HG03064 (cell line): ENCODE measurements around the gene SUN2.

Experiments
- ATAC-seq: cut with Tn5 transposase; IDR thresholded peaks from one replicate; pipeline ENCODE4 v1.9.1; 2021; ENCODE audit warnings: low read depth; ENCODE audit not compliant: unreplicated experiment

SUN2 gene

DNA sequence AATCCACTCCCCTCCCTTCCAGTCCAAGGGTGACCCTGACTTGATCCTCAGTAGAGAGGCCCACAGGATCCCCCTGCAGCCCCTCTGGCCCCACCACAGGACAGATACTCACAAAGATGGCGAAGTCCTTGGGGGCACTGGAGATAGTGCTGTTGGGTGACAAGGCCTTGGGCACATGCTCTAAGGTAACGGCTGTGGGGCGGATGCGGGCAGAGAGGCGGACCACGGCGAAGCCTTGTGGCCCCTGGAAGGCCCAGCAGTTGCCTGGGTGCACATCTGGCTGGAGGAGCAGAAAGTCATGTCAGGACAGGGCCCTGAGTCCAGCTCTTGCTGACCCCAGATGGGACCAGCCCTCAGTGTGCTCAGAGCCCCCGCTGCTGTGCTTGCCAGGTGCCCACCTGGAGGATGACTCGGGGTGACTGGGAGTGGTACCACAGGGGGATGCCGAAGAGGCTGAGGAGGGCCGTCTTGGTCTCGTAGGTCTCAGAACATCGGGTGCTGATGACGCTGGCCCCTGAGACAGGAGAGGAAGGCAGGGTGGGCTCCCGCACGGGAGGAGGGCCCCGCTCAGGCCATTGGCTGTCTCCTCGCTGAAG is 17.2 kb downstream of the SUN2 start:
- no peak for ATAC-seq

- no peak for ATAC-seq
These were observed 18.3 kb downstream of the SUN2 start for GRCh38 chr22:38737302-38738060.

GRCh38 chr22:38736257-38736570 is 19.6 kb downstream of the SUN2 start:
- ATAC-seq = no peak

- no peak for ATAC-seq
These were observed 20.1 kb downstream of the SUN2 start for GRCh38 chr22:38735465-38736256.

- no peak for ATAC-seq
These were observed 20.7 kb downstream of the SUN2 start for GRCh38 chr22:38735126-38735464.

DNA sequence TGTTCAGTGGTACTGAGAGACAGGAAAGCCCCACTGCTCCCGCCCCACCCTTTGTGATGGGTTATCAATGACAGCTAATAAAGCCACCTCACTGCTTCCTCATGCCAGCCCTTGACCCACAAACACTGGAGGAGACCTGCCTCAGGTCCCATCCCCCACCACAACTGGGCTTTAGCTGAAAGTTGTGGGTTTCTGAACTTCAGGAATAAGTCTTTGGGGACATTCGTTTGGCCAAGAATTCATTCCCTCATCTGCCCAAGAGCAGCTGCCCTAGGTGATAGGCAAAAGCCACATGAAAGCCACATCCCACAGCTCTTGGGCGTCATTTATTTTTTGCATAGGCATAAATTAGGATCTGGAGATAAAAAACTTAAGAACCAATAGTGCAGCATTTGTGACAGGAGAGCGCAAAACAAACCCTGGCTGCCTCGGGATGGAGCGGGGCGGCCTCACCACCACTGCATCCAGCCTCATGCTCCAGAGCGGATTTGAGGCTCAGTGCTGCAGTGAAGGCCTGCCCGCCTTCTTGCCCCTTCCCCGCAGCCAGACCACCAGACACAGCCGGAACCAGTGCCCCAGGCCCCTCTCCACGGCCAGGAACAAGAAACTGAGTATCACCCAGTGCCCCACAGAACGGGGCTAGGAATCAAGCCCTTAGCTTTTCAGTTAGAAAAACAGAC is 21.2 kb downstream of the SUN2 start:
- no peak for ATAC-seq

GRCh38 chr22:38733724-38734381 is 21.9 kb downstream of the SUN2 start:
- ATAC-seq = no peak

- ATAC-seq = no peak
These were observed 22.5 kb downstream of the SUN2 start for GRCh38 chr22:38733329-38733723.

DNA sequence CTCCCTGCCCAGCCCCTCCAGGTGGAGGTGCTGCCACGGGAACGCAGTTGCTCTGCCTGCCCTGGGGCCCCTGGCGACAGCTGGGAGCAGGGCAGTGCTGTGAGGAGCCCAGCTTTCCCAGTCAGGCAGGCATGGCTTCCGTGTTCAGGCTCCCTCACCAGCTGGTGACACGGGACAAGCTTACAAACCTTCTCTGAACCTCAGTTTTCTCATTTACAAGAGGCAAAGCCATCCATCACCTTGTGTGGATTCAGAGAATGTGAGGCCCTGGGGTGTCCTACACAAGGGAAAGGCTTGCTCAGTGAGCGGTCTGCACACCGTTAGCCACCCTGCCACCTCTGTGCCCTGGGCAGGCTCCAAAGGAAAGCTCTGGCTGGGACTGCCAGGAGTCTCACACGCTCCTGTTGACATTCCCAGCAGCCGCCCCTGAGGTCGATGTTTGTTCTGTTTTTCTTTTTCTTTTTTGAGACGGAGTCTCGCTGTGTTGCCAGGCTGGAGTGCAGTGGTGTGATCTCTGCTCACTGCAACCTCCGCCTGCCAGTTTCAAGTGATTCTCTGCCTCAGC is 23.5 kb downstream of the SUN2 start:
- no peak for ATAC-seq

DNA sequence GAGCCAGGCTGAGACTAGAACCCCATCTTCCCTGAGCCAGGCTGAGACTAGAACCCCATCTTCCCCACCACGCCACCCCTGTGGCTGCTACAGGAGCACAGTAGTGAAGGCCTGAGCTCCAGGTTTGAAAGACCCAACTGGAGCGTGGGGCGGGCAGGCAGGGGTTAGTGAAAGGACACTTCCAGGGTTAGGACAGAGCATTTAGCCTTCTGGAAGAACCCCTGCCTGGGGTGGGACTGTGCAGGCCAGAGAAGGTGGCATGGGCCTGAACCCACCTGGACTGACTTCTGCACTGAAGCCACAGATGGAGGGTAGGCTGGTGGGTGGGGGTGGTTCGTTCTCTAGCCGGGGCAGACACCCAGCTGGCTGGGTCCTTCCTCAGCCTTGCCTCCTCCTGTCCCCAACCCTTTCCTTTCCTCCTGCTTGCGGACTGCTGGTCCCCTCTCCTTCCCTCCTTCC is 24.1 kb downstream of the SUN2 start:
- no peak for ATAC-seq

- ATAC-seq = no peak
These were observed 25.4 kb downstream of the SUN2 start for GRCh38 chr22:38730411-38730871.

- ATAC-seq = no peak
These were observed 25.9 kb downstream of the SUN2 start for GRCh38 chr22:38729946-38730345.

DNA sequence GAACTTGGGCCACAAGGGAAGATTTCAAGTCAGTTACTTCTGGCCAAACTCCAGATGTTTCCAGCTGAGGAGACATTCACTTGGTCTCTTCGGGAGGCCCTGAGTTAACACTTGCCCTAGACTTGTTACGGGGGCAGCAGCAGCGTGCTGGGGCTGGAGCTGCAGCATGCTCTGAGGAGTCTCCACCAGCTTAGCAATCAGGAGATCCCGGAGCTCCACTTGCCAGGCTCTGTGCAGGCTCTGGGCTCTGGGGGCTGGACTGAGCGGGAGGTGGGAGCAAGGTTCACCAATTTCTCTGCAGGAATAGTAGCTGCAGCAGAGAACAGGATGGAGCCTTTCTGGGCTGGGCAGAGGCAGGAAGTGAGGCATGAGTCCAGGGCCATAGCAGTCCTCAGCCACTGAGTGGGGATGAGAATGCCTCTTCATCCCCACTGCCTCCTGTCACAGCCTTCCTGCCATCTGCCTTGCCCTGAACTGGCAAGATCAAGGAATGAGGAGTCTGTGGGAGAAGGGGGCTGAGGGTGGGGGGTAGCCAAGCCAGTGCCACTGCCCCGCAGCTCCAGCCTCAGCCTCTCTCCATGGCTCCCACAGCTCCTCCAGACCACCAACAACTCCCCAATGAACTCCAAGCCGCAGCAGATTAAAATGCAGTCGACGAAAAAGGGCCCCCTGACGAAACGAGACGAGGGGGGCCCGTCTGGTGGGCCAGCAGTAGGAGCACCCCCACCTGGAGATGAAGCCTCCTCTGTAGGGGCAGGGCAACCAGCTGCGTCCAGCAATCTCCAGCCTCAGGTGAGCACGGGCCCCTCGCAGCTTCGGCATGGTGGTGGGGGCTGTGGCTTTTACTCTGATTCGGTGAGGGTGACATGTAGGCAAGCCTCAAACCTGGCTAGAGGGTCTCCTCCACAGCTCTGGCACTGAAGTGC is 26.7 kb downstream of the SUN2 start:
- no peak for ATAC-seq

DNA sequence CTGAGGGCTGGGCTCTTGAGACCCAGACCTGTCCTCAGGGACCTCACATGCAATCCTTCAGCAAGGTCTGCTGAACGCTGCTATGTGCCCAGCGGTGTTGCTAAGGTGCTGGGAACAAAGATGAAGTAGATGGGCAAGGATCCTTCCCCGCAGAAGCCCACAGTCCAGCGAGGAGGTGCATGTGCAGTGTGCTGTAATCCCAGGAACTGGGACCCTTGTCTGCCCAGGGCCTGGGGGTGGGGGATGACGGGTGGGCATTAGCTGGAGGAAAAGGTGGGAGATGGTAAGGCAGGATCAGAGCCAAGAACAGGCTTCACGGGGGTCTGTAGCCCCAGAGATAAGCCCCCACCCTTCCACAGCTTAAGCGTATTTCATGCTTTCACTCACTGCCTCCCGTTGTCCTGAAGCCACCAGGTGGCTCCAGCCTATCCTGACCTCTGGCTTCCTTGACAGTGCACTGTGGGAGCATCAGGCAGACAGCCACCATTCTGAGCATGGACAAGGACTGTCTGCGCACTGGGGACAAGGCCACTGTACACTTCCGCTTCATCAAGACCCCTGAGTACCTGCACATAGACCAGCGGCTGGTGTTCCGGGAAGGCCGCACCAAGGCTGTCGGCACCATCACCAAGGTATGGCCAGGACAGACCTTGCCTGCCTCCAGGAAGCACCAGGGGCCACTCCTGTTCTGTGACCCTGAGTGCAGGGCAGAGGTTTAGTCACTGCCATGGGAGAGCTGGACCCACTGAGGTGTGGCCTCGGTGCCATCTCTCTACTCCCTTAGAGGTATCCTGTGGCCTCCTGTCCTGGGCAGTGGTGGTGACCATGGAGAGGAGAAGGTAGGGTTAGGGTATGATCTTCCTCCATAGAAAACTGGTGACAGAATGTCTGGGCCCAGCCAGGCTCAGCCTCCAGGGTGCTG is 28.0 kb downstream of the SUN2 start:
- no peak for ATAC-seq

DNA sequence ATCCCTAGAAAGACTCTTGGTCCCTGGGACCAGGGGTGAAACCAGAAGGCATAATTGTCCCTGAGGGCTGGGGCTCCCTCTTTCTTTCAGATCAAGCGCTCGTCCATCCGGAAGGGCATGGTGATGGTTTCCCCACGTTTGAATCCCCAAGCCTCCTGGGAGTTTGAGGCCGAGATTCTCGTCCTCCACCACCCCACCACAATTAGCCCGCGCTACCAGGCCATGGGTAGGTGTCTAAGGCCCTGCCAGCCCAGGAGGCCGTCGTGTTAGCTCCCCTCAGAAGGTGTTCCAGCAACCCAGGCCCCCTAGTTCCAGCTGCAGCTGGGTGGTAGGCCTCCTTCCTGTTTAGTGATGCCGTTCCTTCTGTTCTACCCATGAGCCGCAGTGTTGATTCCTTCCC is 28.7 kb downstream of the SUN2 start:
- ATAC-seq = no peak

DNA sequence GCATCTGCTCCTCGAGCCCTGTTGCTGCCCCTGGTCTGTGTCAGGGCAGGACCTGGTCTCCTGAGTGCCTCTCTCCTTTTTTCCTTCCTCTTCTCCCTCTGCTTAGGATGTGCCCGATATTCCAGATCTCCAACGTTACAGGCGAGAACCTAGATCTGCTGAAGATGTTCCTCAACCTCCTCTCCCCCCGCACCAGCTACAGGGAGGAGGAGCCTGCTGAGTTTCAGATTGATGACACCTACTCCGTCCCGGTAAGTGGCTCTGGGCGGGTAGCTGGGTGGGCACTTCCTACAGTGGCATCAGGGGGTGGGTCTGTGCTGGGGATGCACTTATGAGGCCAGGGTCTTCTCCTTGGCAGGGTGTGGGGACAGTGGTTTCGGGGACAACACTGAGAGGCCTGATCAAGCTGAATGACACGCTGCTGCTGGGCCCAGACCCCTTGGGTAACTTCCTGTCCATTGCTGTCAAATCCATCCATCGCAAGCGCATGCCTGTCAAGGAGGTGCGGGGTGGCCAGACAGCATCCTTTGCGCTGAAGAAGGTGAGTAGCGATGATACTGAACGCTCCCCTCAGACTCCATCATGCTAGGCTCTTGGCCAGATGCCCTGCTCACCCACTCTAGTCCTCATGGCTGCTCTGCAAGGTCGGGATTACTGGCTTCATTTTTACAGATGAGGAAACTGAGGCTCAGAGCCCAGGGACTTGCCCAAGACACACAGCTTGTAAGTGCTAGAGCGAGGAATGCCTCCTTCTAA is 29.7 kb downstream of the SUN2 start:
- no peak for ATAC-seq

- ATAC-seq = no peak
These were observed 30.7 kb downstream of the SUN2 start for GRCh38 chr22:38724926-38725571.
